HL-60 (cell line): ENCODE data around the gene FLNB.

Source experiments
- GABPA ChIP-seq: IDR thresholded peaks from 2 replicates; pipeline ENCODE4 v1.6.1; 2012; ENCODE audit warnings: low read depth
- POLR2AphosphoS5 ChIP-seq: IDR thresholded peaks from 2 replicates; pipeline ENCODE4 v1.6.1; 2012; ENCODE audit warnings: low read depth
- SPI1 ChIP-seq: IDR thresholded peaks from 2 replicates; pipeline ENCODE4 v1.6.1; 2012; ENCODE audit warnings: low read depth, mild to moderate bottlenecking, borderline replicate concordance
- TF ChIP-seq, protein P1 (sequence below): IDR thresholded peaks from one replicate; pipeline ENCODE4 v1.5.1; 2011; ENCODE audit warnings: low read length, control low read depth, inconsistent platforms; ENCODE audit not compliant: insufficient read depth
- TF ChIP-seq, protein P2 (sequence below): IDR thresholded peaks from 2 replicates; pipeline ENCODE4 v1.6.1; 2012; ENCODE audit warnings: low read depth; ENCODE audit not compliant: insufficient replicate concordance

DNA sequence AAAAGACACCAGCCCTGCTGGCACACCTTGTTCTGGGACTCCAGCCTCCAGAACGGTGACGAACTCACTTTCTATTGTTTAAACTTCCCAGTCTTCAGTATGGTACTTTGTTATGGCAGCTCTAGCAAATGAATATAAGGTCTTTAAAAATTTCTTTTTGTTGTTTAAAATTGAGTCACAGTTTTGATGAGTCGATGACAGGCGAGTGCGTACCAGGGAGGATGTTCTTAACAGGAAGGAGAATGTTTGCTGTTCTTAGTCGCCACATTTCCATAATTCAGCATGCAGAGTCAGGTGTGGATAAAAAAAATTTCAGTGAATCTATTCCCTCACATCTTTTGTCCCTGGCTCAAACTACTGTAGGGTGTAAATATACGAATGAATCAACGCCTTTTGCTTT lies 190.1 kb downstream of the FLNB start:
- TF ChIP-seq, protein P1, sequence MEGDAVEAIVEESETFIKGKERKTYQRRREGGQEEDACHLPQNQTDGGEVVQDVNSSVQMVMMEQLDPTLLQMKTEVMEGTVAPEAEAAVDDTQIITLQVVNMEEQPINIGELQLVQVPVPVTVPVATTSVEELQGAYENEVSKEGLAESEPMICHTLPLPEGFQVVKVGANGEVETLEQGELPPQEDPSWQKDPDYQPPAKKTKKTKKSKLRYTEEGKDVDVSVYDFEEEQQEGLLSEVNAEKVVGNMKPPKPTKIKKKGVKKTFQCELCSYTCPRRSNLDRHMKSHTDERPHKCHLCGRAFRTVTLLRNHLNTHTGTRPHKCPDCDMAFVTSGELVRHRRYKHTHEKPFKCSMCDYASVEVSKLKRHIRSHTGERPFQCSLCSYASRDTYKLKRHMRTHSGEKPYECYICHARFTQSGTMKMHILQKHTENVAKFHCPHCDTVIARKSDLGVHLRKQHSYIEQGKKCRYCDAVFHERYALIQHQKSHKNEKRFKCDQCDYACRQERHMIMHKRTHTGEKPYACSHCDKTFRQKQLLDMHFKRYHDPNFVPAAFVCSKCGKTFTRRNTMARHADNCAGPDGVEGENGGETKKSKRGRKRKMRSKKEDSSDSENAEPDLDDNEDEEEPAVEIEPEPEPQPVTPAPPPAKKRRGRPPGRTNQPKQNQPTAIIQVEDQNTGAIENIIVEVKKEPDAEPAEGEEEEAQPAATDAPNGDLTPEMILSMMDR = no peak
- TF ChIP-seq POLR2AphosphoS5 = no peak
- TF ChIP-seq GABPA = no peak
- TF ChIP-seq SPI1 = no peak
- TF ChIP-seq, protein P2, sequence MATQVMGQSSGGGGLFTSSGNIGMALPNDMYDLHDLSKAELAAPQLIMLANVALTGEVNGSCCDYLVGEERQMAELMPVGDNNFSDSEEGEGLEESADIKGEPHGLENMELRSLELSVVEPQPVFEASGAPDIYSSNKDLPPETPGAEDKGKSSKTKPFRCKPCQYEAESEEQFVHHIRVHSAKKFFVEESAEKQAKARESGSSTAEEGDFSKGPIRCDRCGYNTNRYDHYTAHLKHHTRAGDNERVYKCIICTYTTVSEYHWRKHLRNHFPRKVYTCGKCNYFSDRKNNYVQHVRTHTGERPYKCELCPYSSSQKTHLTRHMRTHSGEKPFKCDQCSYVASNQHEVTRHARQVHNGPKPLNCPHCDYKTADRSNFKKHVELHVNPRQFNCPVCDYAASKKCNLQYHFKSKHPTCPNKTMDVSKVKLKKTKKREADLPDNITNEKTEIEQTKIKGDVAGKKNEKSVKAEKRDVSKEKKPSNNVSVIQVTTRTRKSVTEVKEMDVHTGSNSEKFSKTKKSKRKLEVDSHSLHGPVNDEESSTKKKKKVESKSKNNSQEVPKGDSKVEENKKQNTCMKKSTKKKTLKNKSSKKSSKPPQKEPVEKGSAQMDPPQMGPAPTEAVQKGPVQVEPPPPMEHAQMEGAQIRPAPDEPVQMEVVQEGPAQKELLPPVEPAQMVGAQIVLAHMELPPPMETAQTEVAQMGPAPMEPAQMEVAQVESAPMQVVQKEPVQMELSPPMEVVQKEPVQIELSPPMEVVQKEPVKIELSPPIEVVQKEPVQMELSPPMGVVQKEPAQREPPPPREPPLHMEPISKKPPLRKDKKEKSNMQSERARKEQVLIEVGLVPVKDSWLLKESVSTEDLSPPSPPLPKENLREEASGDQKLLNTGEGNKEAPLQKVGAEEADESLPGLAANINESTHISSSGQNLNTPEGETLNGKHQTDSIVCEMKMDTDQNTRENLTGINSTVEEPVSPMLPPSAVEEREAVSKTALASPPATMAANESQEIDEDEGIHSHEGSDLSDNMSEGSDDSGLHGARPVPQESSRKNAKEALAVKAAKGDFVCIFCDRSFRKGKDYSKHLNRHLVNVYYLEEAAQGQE = no peak
